Measurements from ENCODE around the gene CHRM4. TPM values are rescaled to one million over a fixed set of nuclear protein-coding genes. Genes with fewer than 3 reads are reported as not detected.

CHRM4 gene
- total RNA-seq, 2 donors from 2014 or later, result 0.46 TPM; not detected in 1

DNA sequence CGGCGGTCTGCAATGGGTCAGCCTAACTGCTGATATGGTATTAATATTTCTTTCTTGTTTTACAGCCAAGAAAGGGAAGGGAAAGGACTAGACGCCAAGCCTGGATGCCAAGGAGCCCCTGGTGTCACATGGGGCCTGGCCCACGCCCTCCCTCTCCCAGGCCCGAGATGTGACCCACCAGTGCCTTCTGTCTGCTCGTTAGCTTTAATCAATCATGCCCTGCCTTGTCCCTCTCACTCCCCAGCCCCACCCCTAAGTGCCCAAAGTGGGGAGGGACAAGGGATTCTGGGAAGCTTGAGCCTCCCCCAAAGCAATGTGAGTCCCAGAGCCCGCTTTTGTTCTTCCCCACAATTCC, 8.2 kb downstream of the CHRM4 start:
- Mint-ChIP-seq H3K9me3 (no peaks in the 10 kb centered on the region), H3K4me1 (peaks cover 14% of the 10 kb centered on the region), H3K4me3 (peak overlapping the region; percentile 82), H3K36me3 (ENCODE audit: low read depth) (peaks cover 12% of the 10 kb centered on the region), H3K27ac (no peak overlapping the region), H3K27me3 (ENCODE audit: insufficient read depth) (peaks cover 51% of the 10 kb centered on the region)
- peak overlapping the region; percentile 88 for H3K4me3 ChIP-seq (ENCODE audit: low read length)
- no peak overlapping the region for H3K27ac ChIP-seq (ENCODE audit: low read depth, low read length)
- peaks cover 14% of the 10 kb centered on the region for H3K4me1 ChIP-seq (ENCODE audit: control insufficient read depth, insufficient read depth, low read length)
- H3K27me3 ChIP-seq (ENCODE audit: control insufficient read depth, insufficient read depth, low read length, poor library complexity, severe bottlenecking), result peaks cover 41% of the 10 kb centered on the region
- H3K9me3 ChIP-seq (ENCODE audit: control insufficient read depth, low read length), result no peaks in the 10 kb centered on the region
- TF ChIP-seq, protein P1, sequence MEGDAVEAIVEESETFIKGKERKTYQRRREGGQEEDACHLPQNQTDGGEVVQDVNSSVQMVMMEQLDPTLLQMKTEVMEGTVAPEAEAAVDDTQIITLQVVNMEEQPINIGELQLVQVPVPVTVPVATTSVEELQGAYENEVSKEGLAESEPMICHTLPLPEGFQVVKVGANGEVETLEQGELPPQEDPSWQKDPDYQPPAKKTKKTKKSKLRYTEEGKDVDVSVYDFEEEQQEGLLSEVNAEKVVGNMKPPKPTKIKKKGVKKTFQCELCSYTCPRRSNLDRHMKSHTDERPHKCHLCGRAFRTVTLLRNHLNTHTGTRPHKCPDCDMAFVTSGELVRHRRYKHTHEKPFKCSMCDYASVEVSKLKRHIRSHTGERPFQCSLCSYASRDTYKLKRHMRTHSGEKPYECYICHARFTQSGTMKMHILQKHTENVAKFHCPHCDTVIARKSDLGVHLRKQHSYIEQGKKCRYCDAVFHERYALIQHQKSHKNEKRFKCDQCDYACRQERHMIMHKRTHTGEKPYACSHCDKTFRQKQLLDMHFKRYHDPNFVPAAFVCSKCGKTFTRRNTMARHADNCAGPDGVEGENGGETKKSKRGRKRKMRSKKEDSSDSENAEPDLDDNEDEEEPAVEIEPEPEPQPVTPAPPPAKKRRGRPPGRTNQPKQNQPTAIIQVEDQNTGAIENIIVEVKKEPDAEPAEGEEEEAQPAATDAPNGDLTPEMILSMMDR (conservative IDR thresholded peaks at IDR 0.05), result peak; percentile 10
- peaks cover 15% of the 10 kb centered on the region for H3K36me3 ChIP-seq (ENCODE audit: control insufficient read depth, insufficient read depth, low read length)
- H3K9ac ChIP-seq (ENCODE audit: extremely low read depth, low read length, poor library complexity, severe bottlenecking), result no peak overlapping the region
- WGBS, 2 experiments (ENCODE audit: insufficient coverage in 1 of 2, insufficient read length in 1 of 2), result 83% methylated on average over 7 of the region's 7 CpGs; no CpG with 5 or more reads in 1 of the 2 experiments
- no peak for DNase-seq

DNA sequence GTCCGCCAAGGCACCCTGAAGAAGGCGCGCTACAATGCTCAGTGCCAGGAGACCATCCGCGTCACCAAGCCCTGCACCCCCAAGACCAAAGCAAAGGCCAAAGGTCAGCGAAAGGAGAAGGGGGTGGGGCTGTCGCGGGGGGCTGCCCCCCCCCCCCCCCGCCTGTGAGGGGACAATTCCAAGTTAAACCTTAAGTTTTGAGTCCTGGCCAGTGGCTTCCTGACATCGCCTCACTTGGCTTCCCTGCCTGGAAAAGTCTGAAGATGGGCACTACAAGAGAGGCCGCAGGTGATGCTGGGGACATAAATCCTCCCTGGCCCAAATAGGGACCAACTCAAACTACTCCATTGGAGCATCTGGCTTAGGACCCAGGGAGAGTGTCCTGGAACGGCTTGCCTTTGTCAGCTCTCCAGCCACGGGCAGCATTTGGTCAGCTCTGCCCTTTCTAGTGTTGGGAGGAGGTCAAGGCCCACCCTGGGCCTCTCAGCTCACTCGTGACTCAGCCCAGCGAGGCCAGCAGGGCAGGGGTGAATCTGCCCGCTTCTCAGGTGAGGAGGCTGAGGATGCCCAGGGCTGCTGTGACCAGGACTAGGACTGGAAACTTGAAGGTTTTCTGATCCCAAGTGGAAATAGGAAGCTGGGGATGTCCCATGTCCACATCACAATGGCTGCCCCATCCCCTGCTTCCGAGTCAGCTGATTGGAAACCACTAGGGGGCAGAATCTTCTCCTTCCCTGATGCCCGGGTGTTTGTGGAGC, 8.8 kb downstream of the CHRM4 start:
- Mint-ChIP-seq H3K27ac (no peak overlapping the region), H3K4me3 (peak overlapping the region; percentile 82), H3K4me1 (peaks cover 9% of the 10 kb centered on the region), H3K36me3 (ENCODE audit: low read depth) (peaks cover 14% of the 10 kb centered on the region), H3K9me3 (no peaks in the 10 kb centered on the region), H3K27me3 (ENCODE audit: insufficient read depth) (peaks cover 46% of the 10 kb centered on the region)
- Histone ChIP-seq H3K27ac (ENCODE audit: low read depth, low read length) (peak overlapping the region; percentile 90), H3K4me3 (ENCODE audit: low read length) (peak overlapping the region; percentile 88), H3K4me1 (ENCODE audit: control insufficient read depth, insufficient read depth, low read length) (peaks cover 9% of the 10 kb centered on the region), H3K36me3 (ENCODE audit: control insufficient read depth, insufficient read depth, low read length) (peaks cover 20% of the 10 kb centered on the region), H3K9me3 (ENCODE audit: control insufficient read depth, low read length) (no peaks in the 10 kb centered on the region), H3K9ac (ENCODE audit: extremely low read depth, low read length, poor library complexity, severe bottlenecking) (peak overlapping the region; percentile 83), H3K27me3 (ENCODE audit: control insufficient read depth, insufficient read depth, low read length, poor library complexity, severe bottlenecking) (peaks cover 35% of the 10 kb centered on the region)
- TF ChIP-seq, protein P1 (conservative IDR thresholded peaks at IDR 0.05), result peak; percentile 87
- 41 to 65% methylated on average over 9 to 18 of the region's 18 CpGs for WGBS, 2 experiments (ENCODE audit: insufficient coverage in 1 of 2, insufficient read length in 1 of 2)
- DNase-seq, result peak; percentile 85

DNA sequence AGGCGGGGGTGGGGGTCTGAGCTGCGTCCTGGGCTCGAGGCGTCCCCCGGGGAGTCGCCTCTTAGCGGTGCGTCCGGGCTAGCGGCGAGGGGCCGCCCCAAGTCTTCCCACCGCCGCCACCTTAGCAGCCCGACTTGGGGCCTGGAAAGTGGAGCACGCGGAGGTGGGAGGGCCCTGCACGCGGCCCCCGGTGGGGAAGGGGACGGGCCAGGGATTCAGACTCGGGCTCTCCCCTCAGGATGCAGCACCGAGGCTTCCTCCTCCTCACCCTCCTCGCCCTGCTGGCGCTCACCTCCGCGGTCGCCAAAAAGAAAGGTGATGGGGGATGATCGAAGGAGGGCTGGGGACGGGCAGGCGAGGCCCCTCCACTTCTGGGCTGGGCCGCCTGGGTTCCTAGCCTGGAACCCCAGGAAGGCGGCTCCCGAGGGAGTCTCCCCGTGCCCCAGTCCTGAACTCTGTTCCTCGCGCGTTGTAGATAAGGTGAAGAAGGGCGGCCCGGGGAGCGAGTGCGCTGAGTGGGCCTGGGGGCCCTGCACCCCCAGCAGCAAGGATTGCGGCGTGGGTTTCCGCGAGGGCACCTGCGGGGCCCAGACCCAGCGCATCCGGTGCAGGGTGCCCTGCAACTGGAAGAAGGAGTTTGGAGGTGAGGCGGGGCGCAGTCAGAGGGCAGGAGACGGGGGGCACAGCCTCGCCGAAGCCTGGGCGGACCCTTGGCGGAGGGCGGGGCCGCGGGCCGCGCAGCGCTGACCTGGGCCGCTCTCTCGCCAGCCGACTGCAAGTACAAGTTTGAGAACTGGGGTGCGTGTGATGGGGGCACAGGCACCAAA, 9.5 kb downstream of the CHRM4 start:
- H3K9ac ChIP-seq (ENCODE audit: extremely low read depth, low read length, poor library complexity, severe bottlenecking), result peak overlapping the region; percentile 83
- Mint-ChIP-seq H3K36me3 (ENCODE audit: low read depth) (peaks cover 22% of the 10 kb centered on the region), H3K4me3 (peak overlapping the region; percentile 82), H3K4me1 (peaks cover 5% of the 10 kb centered on the region), H3K27me3 (ENCODE audit: insufficient read depth) (peaks cover 38% of the 10 kb centered on the region), H3K27ac (peak overlapping the region; percentile 66), H3K9me3 (no peaks in the 10 kb centered on the region)
- TF ChIP-seq, protein P1 (conservative IDR thresholded peaks at IDR 0.05), result no peak
- DNase-seq, result peak; percentile 84
- peaks cover 3% of the 10 kb centered on the region for H3K4me1 ChIP-seq (ENCODE audit: control insufficient read depth, insufficient read depth, low read length)
- 0 to 2% methylated on average over 13 to 66 of the region's 66 CpGs for WGBS, 2 experiments (ENCODE audit: insufficient coverage in 1 of 2, insufficient read length in 1 of 2)
- H3K36me3 ChIP-seq (ENCODE audit: control insufficient read depth, insufficient read depth, low read length), result peaks cover 24% of the 10 kb centered on the region
- H3K27ac ChIP-seq (ENCODE audit: low read depth, low read length), result peak overlapping the region; percentile 90
- H3K9me3 ChIP-seq (ENCODE audit: control insufficient read depth, low read length), result no peaks in the 10 kb centered on the region
- H3K27me3 ChIP-seq (ENCODE audit: control insufficient read depth, insufficient read depth, low read length, poor library complexity, severe bottlenecking), result peaks cover 27% of the 10 kb centered on the region
- H3K4me3 ChIP-seq (ENCODE audit: low read length), result peak overlapping the region; percentile 88

All from endodermal cell (in vitro differentiated cells).